Trophoblast cell (in vitro differentiated cells and primary cell): Measurements from ENCODE around the gene DNAH3.
A peak's percentile ranks its signal among the peaks of the same experiment; 100 is the strongest.

Experiments
- DNase-seq, 2 donors: peaks; one replicate each; pipeline ENCODE4 v3.0.0-alpha.2; 2016
- H2AFZ ChIP-seq: 2 replicates; pipeline ENCODE4 v1.6.1; 2013; ENCODE audit warnings: low read length, moderate library complexity, mild to moderate bottlenecking; ENCODE audit not compliant: insufficient read depth, poor library complexity
- H2AK5ac ChIP-seq: 2 replicates; pipeline ENCODE4 v1.6.1; 2013; ENCODE audit warnings: mild to moderate bottlenecking, low read length
- H2BK120ac ChIP-seq: 2 replicates; pipeline ENCODE4 v1.6.1; 2013; ENCODE audit warnings: low read length, mild to moderate bottlenecking, moderate library complexity; ENCODE audit not compliant: insufficient read depth, poor library complexity
- H2BK12ac ChIP-seq: 2 replicates; pipeline ENCODE4 v1.6.1; 2013; ENCODE audit warnings: mild to moderate bottlenecking, low read length, moderate library complexity
- H2BK5ac ChIP-seq: 2 replicates; pipeline ENCODE4 v1.6.1; 2013; ENCODE audit warnings: low read length, low read depth, moderate library complexity, mild to moderate bottlenecking; ENCODE audit not compliant: poor library complexity
- H3K14ac ChIP-seq: 2 replicates; pipeline ENCODE4 v1.6.1; 2013; ENCODE audit warnings: mild to moderate bottlenecking, low read length
- H3K18ac ChIP-seq: 2 replicates; pipeline ENCODE4 v1.6.1; 2013; ENCODE audit warnings: mild to moderate bottlenecking, low read length
- H3K23ac ChIP-seq: 2 replicates; pipeline ENCODE4 v1.6.1; 2013; ENCODE audit warnings: low read length
- H3K27ac ChIP-seq: 2 replicates; pipeline ENCODE4 v1.5.1; 2013; ENCODE audit warnings: low read depth, mild to moderate bottlenecking, inconsistent platforms, low read length, moderate library complexity
- H3K27me3 ChIP-seq: 2 replicates; pipeline ENCODE4 v1.6.1; 2013; ENCODE audit warnings: inconsistent platforms, mild to moderate bottlenecking, low read length, moderate library complexity; ENCODE audit not compliant: insufficient read depth
- H3K36me3 ChIP-seq, 2 experiments: 1 replicate in 1 of 2; 2 replicates in 1 of 2; pipeline ENCODE4 v1.6.1; 2013; ENCODE audit warnings: low read length in 2 of 2, mild to moderate bottlenecking in 2 of 2, moderate library complexity in 1 of 2; ENCODE audit not compliant: insufficient read depth in 2 of 2, control insufficient read depth in 1 of 2
- H3K4ac ChIP-seq: 2 replicates; pipeline ENCODE4 v1.6.1; 2013; ENCODE audit warnings: low read depth, mild to moderate bottlenecking, low read length, moderate library complexity
- H3K4me1 ChIP-seq, 2 experiments: 1 replicate in 1 of 2; 2 replicates in 1 of 2; pipeline ENCODE4 v1.6.1; 2013; ENCODE audit warnings: low read length in 2 of 2, mild to moderate bottlenecking in 2 of 2, moderate library complexity in 1 of 2; ENCODE audit not compliant: insufficient read depth in 2 of 2, control insufficient read depth in 1 of 2
- H3K4me2 ChIP-seq: 2 replicates; pipeline ENCODE4 v1.6.1; 2013; ENCODE audit warnings: inconsistent platforms, mild to moderate bottlenecking, low read length, moderate library complexity
- H3K4me3 ChIP-seq: 2 replicates; pipeline ENCODE4 v1.5.1; 2013; ENCODE audit warnings: mild to moderate bottlenecking, low read depth, low read length, inconsistent platforms
- H3K79me1 ChIP-seq: one replicate; pipeline ENCODE4 v1.6.1; 2013; ENCODE audit warnings: low read length
- H3K79me2 ChIP-seq: 2 replicates; pipeline ENCODE4 v1.6.1; 2013; ENCODE audit warnings: low read length, mild to moderate bottlenecking; ENCODE audit not compliant: control insufficient read depth, insufficient read depth, poor library complexity
- H3K9ac ChIP-seq: 2 replicates; pipeline ENCODE4 v1.6.1; 2013; ENCODE audit warnings: mild to moderate bottlenecking, low read length
- H3K9me3 ChIP-seq: 2 replicates; pipeline ENCODE4 v1.6.1; 2013; ENCODE audit warnings: low read depth, mild to moderate bottlenecking, control low read depth, inconsistent platforms, low read length; ENCODE audit not compliant: insufficient read depth
- H4K12ac ChIP-seq: 2 replicates; pipeline ENCODE4 v1.6.1; 2013; ENCODE audit warnings: low read depth, mild to moderate bottlenecking, low read length, moderate library complexity
- H4K8ac ChIP-seq: 2 replicates; pipeline ENCODE4 v1.6.1; 2013; ENCODE audit warnings: low read depth, mild to moderate bottlenecking, low read length, moderate library complexity
- H4K91ac ChIP-seq: one replicate; pipeline ENCODE4 v1.6.1; 2013; ENCODE audit warnings: low read depth, mild to moderate bottlenecking, low read length, moderate library complexity
- WGBS: extraction: QIAGEN DNeasy Blood & Tissue Kit; methylation state at CpG from one replicate; pipeline ENCODE4 v1.1.7; 2013; ENCODE audit warnings: missing lambda C conversion rate; ENCODE audit not compliant: insufficient read length, insufficient coverage; ENCODE audit errors: extremely low coverage; 5-methylcytosine and 5-hydroxymethylcytosine counted together

The DNAH3 gene

DNA sequence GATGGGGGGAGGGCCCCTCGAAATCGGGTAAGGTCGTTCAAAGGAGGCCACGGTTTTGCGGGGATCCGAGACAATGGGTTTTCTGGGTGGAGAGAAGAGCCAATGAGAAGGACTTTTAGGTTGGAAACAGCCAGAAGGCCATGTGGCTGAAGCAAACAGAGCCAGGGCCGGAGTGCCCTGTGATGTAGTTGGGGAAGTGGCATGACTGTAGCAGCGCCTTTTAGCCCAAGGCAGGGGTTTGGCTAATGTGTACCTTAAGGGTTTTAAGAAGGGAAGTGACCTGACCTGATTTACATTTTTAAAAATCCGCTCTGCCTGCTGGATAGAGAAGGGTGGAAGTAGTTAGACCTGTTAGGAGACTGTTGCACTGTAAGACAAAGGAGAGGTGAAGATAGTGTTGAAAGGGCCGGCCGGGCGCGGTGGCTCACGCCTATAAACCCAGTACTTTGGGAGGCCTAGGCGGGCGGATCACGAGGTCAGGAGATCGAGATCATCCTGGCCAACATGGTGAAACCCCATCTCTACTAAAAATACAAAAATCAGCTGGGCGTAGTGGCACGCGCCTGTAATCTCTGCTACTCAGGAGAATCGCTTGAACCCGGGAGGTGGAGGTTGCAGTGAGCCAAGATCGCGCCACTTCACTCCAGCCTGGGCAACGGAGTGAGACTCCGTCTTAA lies 249.1 kb downstream of the DNAH3 start:
- no CpG with 5 or more reads among the region's 27 CpGs for WGBS
- peak overlapping the region; percentile 93 for H4K8ac ChIP-seq
- peaks cover 7 to 11% of the 10 kb centered on the region in 2 experiments for H3K4me1 ChIP-seq
- peak overlapping the region; percentile 46 for H3K4ac ChIP-seq
- H3K27ac ChIP-seq = peak overlapping the region; percentile 96
- no peak overlapping the region for H3K9ac ChIP-seq
- H4K12ac ChIP-seq = peak overlapping the region; percentile 60
- H2AK5ac ChIP-seq = peak overlapping the region; percentile 6
- no peaks in the 10 kb centered on the region for H3K9me3 ChIP-seq
- H2AFZ ChIP-seq = peak overlapping the region; percentile 80
- H3K4me3 ChIP-seq = peak overlapping the region; percentile 89
- peak overlapping the region; percentile 95 for H2BK120ac ChIP-seq
- peak overlapping the region; percentile 77 for H3K4me2 ChIP-seq
- H4K91ac ChIP-seq = peak overlapping the region; percentile 97
- peaks cover 19% of the 10 kb centered on the region for H3K79me1 ChIP-seq
- peak overlapping the region; percentile 94 for H3K14ac ChIP-seq
- no peaks in the 10 kb centered on the region for H3K27me3 ChIP-seq
- H2BK5ac ChIP-seq = peak overlapping the region; percentile 98
- H3K23ac ChIP-seq = no peak overlapping the region
- H3K36me3 ChIP-seq = peaks cover 0 to 3% of the 10 kb centered on the region in 2 experiments
- H3K18ac ChIP-seq = peak overlapping the region; percentile 78
- H3K79me2 ChIP-seq = peaks cover 12% of the 10 kb centered on the region
- no peak overlapping the region for H2BK12ac ChIP-seq
- DNase-seq = peak; percentile 98 to 99

DNA sequence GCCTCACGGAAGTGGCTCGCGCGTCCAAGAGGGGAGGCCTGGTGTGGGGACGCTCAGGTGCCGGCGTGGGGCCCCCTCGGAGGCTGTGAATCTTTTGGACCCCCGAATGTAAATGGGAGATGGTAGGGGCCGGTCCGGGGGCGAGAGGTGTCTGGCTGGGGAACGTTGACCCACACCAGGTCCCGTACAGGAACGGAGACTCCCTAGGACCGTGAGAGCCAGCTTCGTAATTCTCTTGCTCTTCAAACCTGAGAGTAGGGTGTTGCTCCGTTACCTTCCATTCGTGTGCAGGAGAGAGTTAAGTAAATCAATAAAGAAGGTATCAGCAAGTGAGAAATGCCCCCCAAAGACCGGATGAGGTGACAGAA lies 249.6 kb downstream of the DNAH3 start:
- Histone ChIP-seq H3K4ac (peak overlapping the region; percentile 46), H2BK120ac (peak overlapping the region; percentile 95), H3K9me3 (no peaks in the 10 kb centered on the region), H3K4me3 (peak overlapping the region; percentile 89), H2AK5ac (peak overlapping the region; percentile 6), H3K27ac (peak overlapping the region; percentile 96), H3K36me3 (peaks cover 0 to 5% of the 10 kb centered on the region in 2 experiments), H3K27me3 (no peaks in the 10 kb centered on the region), H3K23ac (no peak overlapping the region), H4K8ac (peak overlapping the region; percentile 93), H2BK5ac (peak overlapping the region; percentile 98), H3K4me1 (peaks cover 5 to 10% of the 10 kb centered on the region in 2 experiments), H3K9ac (peak overlapping the region; percentile 93), H3K79me2 (peaks cover 12% of the 10 kb centered on the region), H3K14ac (peak overlapping the region; percentile 94), H3K79me1 (peaks cover 19% of the 10 kb centered on the region), H4K91ac (peak overlapping the region; percentile 97), H4K12ac (peak overlapping the region; percentile 60), H2BK12ac (peak overlapping the region; percentile 42), H2AFZ (peak overlapping the region; percentile 80), H3K18ac (peak overlapping the region; percentile 78), H3K4me2 (peak overlapping the region; percentile 77)
- DNase-seq = peak in 1 of 2 donors; percentile 43
- no CpG with 5 or more reads among the region's 20 CpGs for WGBS

DNA sequence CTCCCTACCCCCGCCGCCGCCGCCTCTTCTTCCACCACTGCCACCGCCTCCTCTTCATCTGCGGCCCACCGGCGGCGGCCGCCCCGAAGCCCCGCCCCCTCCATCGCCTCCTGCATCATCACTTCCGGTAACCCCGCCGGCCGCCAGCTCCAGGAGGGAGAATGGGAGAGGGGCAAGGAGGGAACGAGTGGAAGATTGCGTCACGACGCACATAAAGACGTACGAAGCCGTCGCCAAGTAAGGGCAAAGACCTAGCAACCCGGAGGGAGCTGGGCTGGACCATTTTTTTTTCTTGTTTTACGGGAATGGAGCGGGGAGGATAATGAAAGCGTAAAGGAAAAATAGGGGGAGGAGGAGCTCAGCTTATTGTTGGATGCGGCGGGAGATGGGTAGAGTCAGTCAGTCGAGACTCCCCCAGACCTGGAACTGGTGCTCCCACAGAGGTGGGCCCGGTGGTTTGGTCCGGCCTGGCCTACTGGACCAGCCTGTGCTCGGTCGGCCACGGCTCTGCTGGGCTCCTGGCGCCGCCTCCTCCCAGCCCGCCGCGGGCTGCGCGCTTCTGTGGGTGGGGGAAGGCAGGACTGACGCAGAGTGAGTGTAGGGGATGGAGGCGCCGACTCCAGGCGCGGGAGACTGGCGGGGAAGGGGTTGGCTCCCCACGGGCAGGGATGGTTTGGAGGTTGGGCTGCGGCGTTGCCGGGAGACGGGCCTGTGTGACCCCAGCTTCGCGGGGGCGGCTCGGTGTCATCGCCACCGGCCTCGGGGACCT lies 250.2 kb downstream of the DNAH3 start, which contains the start of the genes DCUN1D3 and LYRM1:
Gene DCUN1D3, minus strand, starts transcription at position 60 of the 769 bp plus-strand sequence. CDS start 37,820 bp downstream, outside the sequence.
Gene LYRM1, plus strand, starts transcription at position 473 of the 769 bp plus-strand sequence. CDS start 14,785 bp downstream, outside the sequence.
- Histone ChIP-seq H4K8ac (peak within 1 kb of the TSS; percentile 93), H2BK12ac (peak within 1 kb of the TSS; percentile 55), H3K18ac (peak within 1 kb of the TSS; percentile 79), H3K4me1 (peaks cover 3 to 6% of the 10 kb centered on the region in 2 experiments), H3K23ac (no peak within 1 kb of the TSS), H3K4ac (peak within 1 kb of the TSS; percentile 75), H4K91ac (peak within 1 kb of the TSS; percentile 97), H3K9ac (peak within 1 kb of the TSS; percentile 93), H3K27ac (peak within 1 kb of the TSS; percentile 96), H3K4me2 (peak within 1 kb of the TSS; percentile 88), H2AFZ (peak within 1 kb of the TSS; percentile 80), H2BK120ac (peak within 1 kb of the TSS; percentile 95), H2BK5ac (peak within 1 kb of the TSS; percentile 98), H3K27me3 (no peaks in the 10 kb centered on the region), H3K4me3 (peak within 1 kb of the TSS; percentile 89), H3K36me3 (peaks cover 0 to 5% of the 10 kb centered on the region in 2 experiments), H4K12ac (peak within 1 kb of the TSS; percentile 60), H3K14ac (peak within 1 kb of the TSS; percentile 94), H3K79me1 (peaks cover 19% of the 10 kb centered on the region), H3K79me2 (peaks cover 12% of the 10 kb centered on the region), H2AK5ac (peak within 1 kb of the TSS; percentile 84), H3K9me3 (no peaks in the 10 kb centered on the region)
- DNase-seq = peak; percentile 93 to 97
- WGBS = no CpG with 5 or more reads among the region's 62 CpGs
